Nephron (organoid): Measurements from ENCODE around the gene BCL11A.

Experiments
- H3K27ac Mint-ChIP-seq, 3 experiments: 2 replicates each; pipeline ENCODE4 v1.8.0; 2020; ENCODE audit warnings: mixed read lengths in 3 of 3, mild to moderate bottlenecking in 2 of 3, moderate library complexity in 1 of 3
- H3K27me3 Mint-ChIP-seq: 2 replicates; pipeline ENCODE4 v1.8.0; 2021; ENCODE audit warnings: low read depth, mild to moderate bottlenecking, moderate library complexity, mixed read lengths
- H3K36me3 Mint-ChIP-seq: 2 replicates; pipeline ENCODE4 v1.8.0; 2020; ENCODE audit warnings: low read depth, mixed read lengths
- H3K4me1 Mint-ChIP-seq: 2 replicates; pipeline ENCODE4 v1.8.0; 2020; ENCODE audit warnings: mixed read lengths
- H3K4me3 Mint-ChIP-seq, 3 experiments: 2 replicates each; pipeline ENCODE4 v1.8.0; 2020; ENCODE audit warnings: mild to moderate bottlenecking in 3 of 3, mixed read lengths in 3 of 3, moderate library complexity in 2 of 3
- H3K9me3 Mint-ChIP-seq: 2 replicates; pipeline ENCODE4 v1.8.0; 2020; ENCODE audit warnings: mixed read lengths
- TF ChIP-seq, protein P1 (sequence below), 3 experiments: fragments of 200-600 bp; sonication (generic); IDR thresholded peaks; one replicate each; pipeline ENCODE4 v1.5.0; 2021; ENCODE audit warnings: antibody characterized with exemption in 3 of 3; ENCODE audit not compliant: unreplicated experiment in 3 of 3

Gene BCL11A

DNA sequence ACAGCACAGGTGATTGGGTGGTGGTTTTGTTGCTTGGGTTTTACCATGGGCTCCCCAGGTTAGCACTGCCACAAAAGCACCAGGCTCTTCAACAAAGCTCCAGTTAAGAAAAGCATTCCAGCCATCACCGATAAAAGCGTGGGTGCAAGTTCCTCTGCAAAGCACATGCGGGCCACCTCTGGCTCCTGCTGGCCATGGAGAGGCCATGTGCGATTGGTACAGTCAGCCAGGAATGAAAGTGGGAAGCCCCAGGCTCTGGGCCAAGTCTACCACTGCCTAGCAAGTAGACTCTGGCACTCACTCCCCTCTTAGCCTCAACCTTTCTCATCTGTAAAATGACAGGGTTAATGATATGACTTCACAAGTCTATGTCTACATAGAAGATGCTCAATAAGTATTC is 36.0 kb downstream of the BCL11A start:
- H3K27me3 Mint-ChIP-seq, result no peaks in the 10 kb centered on the region
- H3K4me1 Mint-ChIP-seq, result peaks cover 43% of the 10 kb centered on the region
- TF ChIP-seq, protein P1, sequence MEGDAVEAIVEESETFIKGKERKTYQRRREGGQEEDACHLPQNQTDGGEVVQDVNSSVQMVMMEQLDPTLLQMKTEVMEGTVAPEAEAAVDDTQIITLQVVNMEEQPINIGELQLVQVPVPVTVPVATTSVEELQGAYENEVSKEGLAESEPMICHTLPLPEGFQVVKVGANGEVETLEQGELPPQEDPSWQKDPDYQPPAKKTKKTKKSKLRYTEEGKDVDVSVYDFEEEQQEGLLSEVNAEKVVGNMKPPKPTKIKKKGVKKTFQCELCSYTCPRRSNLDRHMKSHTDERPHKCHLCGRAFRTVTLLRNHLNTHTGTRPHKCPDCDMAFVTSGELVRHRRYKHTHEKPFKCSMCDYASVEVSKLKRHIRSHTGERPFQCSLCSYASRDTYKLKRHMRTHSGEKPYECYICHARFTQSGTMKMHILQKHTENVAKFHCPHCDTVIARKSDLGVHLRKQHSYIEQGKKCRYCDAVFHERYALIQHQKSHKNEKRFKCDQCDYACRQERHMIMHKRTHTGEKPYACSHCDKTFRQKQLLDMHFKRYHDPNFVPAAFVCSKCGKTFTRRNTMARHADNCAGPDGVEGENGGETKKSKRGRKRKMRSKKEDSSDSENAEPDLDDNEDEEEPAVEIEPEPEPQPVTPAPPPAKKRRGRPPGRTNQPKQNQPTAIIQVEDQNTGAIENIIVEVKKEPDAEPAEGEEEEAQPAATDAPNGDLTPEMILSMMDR (IDR thresholded peaks at IDR 0.05; ENCODE audit: unreplicated experiment in 3 of 3), result no peak
- H3K4me3 Mint-ChIP-seq, result no peak overlapping the region
- H3K27ac Mint-ChIP-seq, result no peak overlapping the region
- no peaks in the 10 kb centered on the region for H3K9me3 Mint-ChIP-seq
- H3K36me3 Mint-ChIP-seq, result peaks cover 26% of the 10 kb centered on the region

DNA sequence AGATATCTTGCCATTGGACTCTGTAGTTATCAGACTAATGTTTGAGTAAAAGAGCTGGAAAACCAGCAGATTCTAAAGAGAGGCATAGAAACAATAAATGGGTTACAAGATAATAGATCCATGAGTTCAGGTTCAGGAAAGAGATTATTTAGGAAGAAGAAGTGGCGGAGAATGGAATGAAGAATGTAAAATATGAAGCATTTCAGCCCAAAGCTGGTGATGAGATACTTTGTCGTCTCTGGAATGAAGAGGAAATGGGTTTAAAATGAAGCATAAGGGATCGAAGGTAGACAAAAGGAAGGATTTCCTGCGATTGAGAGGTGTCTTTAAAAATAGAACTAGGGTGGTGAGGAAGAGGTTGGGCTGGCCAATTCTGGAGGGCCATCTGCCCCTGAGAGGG is 36.6 kb downstream of the BCL11A start:
- TF ChIP-seq, protein P1 (IDR thresholded peaks at IDR 0.05; ENCODE audit: unreplicated experiment in 3 of 3), result no peak
- H3K27ac Mint-ChIP-seq, result peak overlapping the region; percentile 85 to 94 (median 89)
- H3K4me1 Mint-ChIP-seq, result peaks cover 37% of the 10 kb centered on the region
- no peaks in the 10 kb centered on the region for H3K9me3 Mint-ChIP-seq
- peak overlapping the region in 1 of 3 experiments; percentile 45 for H3K4me3 Mint-ChIP-seq
- H3K27me3 Mint-ChIP-seq, result no peaks in the 10 kb centered on the region
- peaks cover 22% of the 10 kb centered on the region for H3K36me3 Mint-ChIP-seq

DNA sequence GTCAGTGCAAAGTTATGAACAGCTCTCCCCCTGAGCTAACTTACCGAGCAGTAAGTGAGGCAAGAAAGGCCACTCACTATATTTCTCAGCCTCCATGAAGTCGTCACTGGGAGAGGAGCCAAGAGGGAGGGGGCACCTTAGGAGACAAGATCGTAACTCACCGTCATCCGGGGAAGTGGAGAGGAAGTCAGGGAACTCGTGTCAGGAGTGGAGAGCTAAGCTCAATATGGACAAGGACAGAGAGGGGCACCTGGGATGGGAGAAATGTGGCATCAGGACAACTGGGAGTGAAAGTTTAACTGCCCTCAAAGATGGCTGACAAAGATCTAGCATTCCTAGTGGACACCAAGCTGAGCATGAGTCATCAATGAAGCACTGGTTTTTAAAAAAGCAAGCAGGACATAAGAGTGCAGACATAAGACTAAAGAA is 37.1 kb downstream of the BCL11A start:
- H3K9me3 Mint-ChIP-seq, result no peaks in the 10 kb centered on the region
- H3K4me1 Mint-ChIP-seq, result peaks cover 37% of the 10 kb centered on the region
- TF ChIP-seq, protein P1 (IDR thresholded peaks at IDR 0.05; ENCODE audit: unreplicated experiment in 3 of 3), result no peak
- H3K4me3 Mint-ChIP-seq, result peak overlapping the region; percentile 35 to 62 (median 45)
- no peaks in the 10 kb centered on the region for H3K27me3 Mint-ChIP-seq
- H3K27ac Mint-ChIP-seq, result peak overlapping the region; percentile 85 to 94 (median 89)
- H3K36me3 Mint-ChIP-seq, result peaks cover 18% of the 10 kb centered on the region

DNA sequence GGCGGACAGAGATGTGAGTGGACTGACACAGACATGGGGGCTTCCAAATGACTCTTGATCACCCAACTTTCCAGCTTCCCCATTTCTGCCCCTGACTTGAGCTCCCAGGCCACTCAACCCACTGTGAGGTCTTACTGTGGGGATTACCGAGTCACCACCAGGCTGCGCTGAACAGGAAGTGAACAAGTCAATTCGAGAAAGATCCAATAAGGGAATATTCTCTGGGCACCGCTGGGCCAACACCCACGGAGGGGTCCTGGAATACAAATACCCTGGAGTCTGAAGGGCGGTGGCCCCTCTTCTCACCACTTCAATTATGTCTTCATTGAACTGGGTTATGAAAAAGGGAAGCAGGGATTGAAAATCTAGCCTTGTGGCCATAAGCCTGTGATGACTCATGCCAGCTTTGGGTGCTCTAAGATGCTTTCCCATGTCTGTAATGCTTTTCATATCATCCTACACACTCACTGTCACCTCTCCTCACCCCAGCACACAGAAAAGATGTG is 37.7 kb downstream of the BCL11A start:
- peak overlapping the region; percentile 85 to 94 (median 89) for H3K27ac Mint-ChIP-seq
- no peaks in the 10 kb centered on the region for H3K27me3 Mint-ChIP-seq
- peaks cover 18% of the 10 kb centered on the region for H3K36me3 Mint-ChIP-seq
- H3K4me3 Mint-ChIP-seq, result peak overlapping the region; percentile 35 to 62 (median 45)
- TF ChIP-seq, protein P1 (IDR thresholded peaks at IDR 0.05; ENCODE audit: unreplicated experiment in 3 of 3), result no peak
- H3K4me1 Mint-ChIP-seq, result peaks cover 33% of the 10 kb centered on the region
- H3K9me3 Mint-ChIP-seq, result no peaks in the 10 kb centered on the region

DNA sequence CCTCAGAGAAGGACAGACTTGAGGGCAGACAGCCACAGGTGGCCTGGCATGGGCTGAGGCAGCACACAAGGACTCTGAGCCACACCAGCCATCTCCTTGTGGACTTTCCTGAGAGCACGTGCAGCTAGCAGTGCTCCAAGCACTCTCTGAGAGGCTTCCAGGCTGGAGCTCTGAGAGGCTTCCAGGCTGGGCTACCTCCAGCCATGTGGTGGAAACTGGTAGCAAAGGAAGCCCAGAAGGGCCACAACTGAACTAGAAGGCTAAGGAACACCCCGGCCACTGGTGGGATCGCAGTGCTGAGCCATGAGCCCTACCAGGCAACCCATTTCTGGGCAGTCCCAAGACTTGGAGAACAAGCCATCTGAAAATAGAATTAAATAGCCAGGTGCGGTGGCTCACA is 39.5 kb downstream of the BCL11A start:
- peaks cover 4% of the 10 kb centered on the region for H3K27me3 Mint-ChIP-seq
- no peak overlapping the region for H3K4me3 Mint-ChIP-seq
- TF ChIP-seq, protein P1 (IDR thresholded peaks at IDR 0.05; ENCODE audit: unreplicated experiment in 3 of 3), result no peak
- H3K36me3 Mint-ChIP-seq, result peaks cover 28% of the 10 kb centered on the region
- H3K27ac Mint-ChIP-seq, result no peak overlapping the region
- no peaks in the 10 kb centered on the region for H3K9me3 Mint-ChIP-seq
- H3K4me1 Mint-ChIP-seq, result peaks cover 47% of the 10 kb centered on the region

DNA sequence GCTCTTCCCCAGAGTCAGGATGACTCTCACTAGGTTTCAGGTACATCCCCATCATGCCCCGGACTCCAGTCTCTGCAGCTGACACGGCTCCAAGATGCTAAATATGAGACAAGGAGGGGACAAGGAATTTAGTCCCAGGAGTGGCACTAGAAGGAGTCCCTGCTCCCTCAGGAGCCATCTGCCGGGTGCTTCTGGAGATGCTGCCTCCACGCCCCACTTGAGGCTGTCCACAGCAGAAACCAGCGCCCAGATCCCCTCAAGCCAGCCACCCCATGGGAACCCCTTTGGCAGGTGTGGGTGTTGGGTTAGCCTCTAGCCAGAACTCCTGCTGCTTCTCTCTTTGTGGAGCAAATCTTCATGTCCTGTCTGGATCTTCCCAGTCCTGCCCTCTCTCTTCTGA is 40.3 kb downstream of the BCL11A start:
- peaks cover 4% of the 10 kb centered on the region for H3K27me3 Mint-ChIP-seq
- no peak overlapping the region for H3K27ac Mint-ChIP-seq
- H3K4me3 Mint-ChIP-seq, result no peak overlapping the region
- peaks cover 25% of the 10 kb centered on the region for H3K36me3 Mint-ChIP-seq
- TF ChIP-seq, protein P1 (IDR thresholded peaks at IDR 0.05; ENCODE audit: unreplicated experiment in 3 of 3), result no peak
- H3K9me3 Mint-ChIP-seq, result no peaks in the 10 kb centered on the region
- peaks cover 55% of the 10 kb centered on the region for H3K4me1 Mint-ChIP-seq
